ENCODE data around the gene ANKRD63. TPM values are rescaled to one million over a fixed set of nuclear protein-coding genes. Genes with fewer than 3 reads are reported as not detected.

Gene ANKRD63
- total and polyA plus RNA-seq, 9 of the 15 experiments (the other 6 are each of a cell fraction or from before 2014, with no cell fraction given): 1.3 to 2.0 (median 1.8) TPM; not detected in 6

GRCh38 chr15:40279437-40280141, 3.3 kb downstream of the ANKRD63 start (continued):
- TF ChIP-seq PRDM10 (IDR thresholded peaks at IDR 0.05; ENCODE audit: partially characterized antibody): no peak
- TF ChIP-seq MCM5 (IDR thresholded peaks at IDR 0.05; ENCODE audit: low read depth): no peak
- no peak for TF ChIP-seq MTA1 (IDR thresholded peaks at IDR 0.05; ENCODE audit: borderline replicate concordance)
- TF ChIP-seq, protein P1, sequence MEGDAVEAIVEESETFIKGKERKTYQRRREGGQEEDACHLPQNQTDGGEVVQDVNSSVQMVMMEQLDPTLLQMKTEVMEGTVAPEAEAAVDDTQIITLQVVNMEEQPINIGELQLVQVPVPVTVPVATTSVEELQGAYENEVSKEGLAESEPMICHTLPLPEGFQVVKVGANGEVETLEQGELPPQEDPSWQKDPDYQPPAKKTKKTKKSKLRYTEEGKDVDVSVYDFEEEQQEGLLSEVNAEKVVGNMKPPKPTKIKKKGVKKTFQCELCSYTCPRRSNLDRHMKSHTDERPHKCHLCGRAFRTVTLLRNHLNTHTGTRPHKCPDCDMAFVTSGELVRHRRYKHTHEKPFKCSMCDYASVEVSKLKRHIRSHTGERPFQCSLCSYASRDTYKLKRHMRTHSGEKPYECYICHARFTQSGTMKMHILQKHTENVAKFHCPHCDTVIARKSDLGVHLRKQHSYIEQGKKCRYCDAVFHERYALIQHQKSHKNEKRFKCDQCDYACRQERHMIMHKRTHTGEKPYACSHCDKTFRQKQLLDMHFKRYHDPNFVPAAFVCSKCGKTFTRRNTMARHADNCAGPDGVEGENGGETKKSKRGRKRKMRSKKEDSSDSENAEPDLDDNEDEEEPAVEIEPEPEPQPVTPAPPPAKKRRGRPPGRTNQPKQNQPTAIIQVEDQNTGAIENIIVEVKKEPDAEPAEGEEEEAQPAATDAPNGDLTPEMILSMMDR (IDR thresholded peaks at IDR 0.05 in 2 of 3, conservative IDR thresholded peaks at IDR 0.05 in 1 of 3; ENCODE audit: insufficient read depth in 2 of 3, low read depth in 1 of 3, low read length in 3 of 3): peak; percentile 89 to 96 (median 95)
- no peak for TF ChIP-seq SNIP1 (IDR thresholded peaks at IDR 0.05; ENCODE audit: low read depth)
- TF ChIP-seq HMGXB4 (CRISPR knock-in tag; IDR thresholded peaks at IDR 0.05): no peak
- TF ChIP-seq FOS (IDR thresholded peaks at IDR 0.05; ENCODE audit: extremely low read depth, insufficient read length): no peak
- TF ChIP-seq TBP (optimal IDR thresholded peaks at IDR 0.05; ENCODE audit: low read depth, low read length): no peak
- TF ChIP-seq MCM7 (IDR thresholded peaks at IDR 0.05): no peak
- TF ChIP-seq, protein P2, sequence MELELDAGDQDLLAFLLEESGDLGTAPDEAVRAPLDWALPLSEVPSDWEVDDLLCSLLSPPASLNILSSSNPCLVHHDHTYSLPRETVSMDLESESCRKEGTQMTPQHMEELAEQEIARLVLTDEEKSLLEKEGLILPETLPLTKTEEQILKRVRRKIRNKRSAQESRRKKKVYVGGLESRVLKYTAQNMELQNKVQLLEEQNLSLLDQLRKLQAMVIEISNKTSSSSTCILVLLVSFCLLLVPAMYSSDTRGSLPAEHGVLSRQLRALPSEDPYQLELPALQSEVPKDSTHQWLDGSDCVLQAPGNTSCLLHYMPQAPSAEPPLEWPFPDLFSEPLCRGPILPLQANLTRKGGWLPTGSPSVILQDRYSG (tag; conservative IDR thresholded peaks at IDR 0.05; ENCODE audit: low read depth): no peak
- 0 out of 2 replicates have a peak, but pooled peaks have one; percentile 39 for TF ChIP-seq ZBTB1 (CRISPR knock-in tag; IDR thresholded peaks at IDR 0.05; ENCODE audit: borderline replicate concordance, low read depth)
- TF ChIP-seq L3MBTL2 (IDR thresholded peaks at IDR 0.05): peak; percentile 69

Measured in K562 (cell line).